ENCODE measurements around the gene KCNAB3. TPM values are rescaled to one million over a fixed set of nuclear protein-coding genes. Genes with fewer than 3 reads are reported as not detected.

The KCNAB3 gene
- total RNA-seq, 2 experiments from 2014 or later: 5.9 to 6.7 TPM

DNA sequence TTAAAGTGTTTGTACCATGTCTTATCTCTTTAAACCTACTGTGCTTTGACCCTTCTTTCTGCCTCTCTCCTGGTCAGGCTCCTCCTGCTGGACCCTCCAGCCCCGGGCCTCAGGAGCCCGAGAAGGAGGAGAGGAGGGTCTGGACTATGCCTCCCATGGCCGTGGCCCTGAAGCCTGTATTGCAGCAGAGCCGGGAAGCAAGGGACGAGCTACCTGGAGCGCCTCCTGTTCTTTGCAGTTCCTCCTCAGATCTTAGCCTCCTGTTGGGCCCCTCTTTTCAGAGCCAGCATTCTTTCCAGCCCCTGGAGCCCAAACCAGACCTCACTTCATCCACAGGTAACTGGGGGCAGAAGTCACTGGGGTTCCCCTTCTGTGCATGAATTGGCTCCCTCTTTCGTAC is 16.0 kb upstream of the KCNAB3 start:
- ChIA-PET CTCF (interaction anchor here (0.9 kb wide), 1 partner anchor 117 kb away, joined by 3 read pairs; no protein-coding TSS in a partner anchor), POLR2A (interaction anchor here (1.3 kb wide), 1 partner anchor 13 kb away, joined by 3 read pairs; no protein-coding TSS in a partner anchor)

DNA sequence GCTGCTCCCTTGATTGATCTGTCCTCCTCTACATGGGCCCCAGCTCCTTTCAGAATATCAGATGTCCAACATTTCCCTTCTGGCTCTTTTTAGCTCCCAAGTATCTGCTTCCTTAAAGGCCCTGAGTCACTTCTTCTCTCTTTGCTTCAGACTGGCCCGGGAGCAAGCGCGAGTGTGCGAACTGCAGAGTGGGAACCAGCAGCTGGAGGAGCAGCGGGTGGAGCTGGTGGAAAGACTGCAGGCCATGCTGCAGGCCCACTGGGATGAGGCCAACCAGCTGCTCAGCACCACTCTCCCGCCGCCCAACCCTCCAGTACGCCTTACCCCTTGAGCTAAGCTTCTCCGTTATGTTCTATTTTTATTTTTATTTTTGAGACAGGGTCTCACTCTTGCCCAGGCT is 14.7 kb upstream of the KCNAB3 start:
- ChIA-PET POLR2A (no interaction called here), CTCF (interaction anchor here (0.8 to 2.9 kb wide), 4 partner anchors 17 to 117 kb away, joined by 3 to 13 read pairs (median 4); no protein-coding TSS in a partner anchor)

DNA sequence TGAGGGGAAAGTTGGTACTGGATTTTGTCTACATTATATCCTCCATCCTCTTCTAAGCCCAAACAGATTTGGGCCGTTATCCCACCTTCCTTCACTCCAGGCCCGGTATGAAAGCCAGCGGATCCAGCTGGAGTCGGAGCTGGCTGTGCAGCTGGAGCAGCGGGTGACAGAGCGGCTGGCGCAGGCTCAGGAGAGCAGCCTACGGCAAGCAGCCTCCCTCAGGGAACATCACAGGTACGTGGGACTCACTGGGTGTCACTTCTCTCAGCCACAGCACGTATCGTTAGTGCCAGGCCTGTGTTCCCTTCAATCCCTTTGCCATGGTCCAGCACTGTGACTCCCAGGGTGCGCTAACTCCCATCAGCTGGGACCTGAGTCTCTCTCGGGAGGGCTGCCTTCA is 13.6 kb upstream of the KCNAB3 start:
- ChIA-PET CTCF (interaction anchor here (2.9 kb wide), 1 partner anchor 46 kb away, joined by 13 read pairs; no protein-coding TSS in a partner anchor), POLR2A (interaction anchor here (0.6 kb wide), 1 partner anchor 84 kb away, joined by 3 read pairs; no protein-coding TSS in a partner anchor)

DNA sequence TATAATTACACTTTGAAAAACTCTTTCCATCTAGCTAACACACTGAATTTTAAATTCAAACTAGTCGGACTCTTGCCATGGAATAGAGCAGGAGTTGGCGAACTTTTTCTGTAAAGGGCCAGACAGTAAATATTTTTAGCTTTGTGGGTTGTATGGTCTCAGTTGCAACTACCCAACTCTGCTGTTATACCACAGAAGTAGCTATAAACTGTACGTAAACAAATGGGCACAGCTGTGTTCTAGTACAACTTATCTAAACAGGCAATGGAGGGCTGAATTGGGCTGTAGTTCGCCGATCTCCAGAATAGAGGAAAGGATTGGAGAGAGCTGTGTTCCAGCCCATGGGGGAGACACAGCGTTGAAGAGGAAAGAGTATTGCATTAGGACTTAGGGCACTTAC is 11.1 kb upstream of the KCNAB3 start:
- ChIA-PET CTCF (interaction anchor here (1.0 to 1.4 kb wide), 2 partner anchors 49 to 138 kb away, joined by 3 to 4 read pairs; no protein-coding TSS in a partner anchor), POLR2A (no interaction called here)

DNA sequence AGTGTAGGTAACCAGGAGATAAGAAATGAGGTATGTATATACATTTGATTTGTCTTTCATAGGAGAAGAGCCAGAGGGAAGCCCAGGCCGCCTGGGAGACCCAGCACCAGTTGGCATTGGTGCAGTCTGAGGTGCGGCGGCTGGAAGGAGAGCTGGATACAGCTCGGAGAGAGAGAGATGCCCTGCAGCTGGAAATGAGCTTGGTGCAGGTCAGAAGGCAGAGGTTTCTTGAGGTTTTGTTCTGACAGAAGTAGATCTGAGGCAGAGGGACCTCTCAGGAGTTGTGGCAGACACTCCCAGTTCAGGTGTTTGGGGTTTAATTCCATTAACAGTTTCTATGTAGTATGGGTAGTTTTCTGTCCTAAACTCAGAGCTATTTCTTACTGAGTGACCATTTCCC is 10.4 kb upstream of the KCNAB3 start:
- ChIA-PET CTCF (interaction anchor here (1.2 to 1.4 kb wide), 2 partner anchors 50 to 139 kb away, joined by 3 to 4 read pairs; no protein-coding TSS in a partner anchor), POLR2A (no interaction called here)

DNA sequence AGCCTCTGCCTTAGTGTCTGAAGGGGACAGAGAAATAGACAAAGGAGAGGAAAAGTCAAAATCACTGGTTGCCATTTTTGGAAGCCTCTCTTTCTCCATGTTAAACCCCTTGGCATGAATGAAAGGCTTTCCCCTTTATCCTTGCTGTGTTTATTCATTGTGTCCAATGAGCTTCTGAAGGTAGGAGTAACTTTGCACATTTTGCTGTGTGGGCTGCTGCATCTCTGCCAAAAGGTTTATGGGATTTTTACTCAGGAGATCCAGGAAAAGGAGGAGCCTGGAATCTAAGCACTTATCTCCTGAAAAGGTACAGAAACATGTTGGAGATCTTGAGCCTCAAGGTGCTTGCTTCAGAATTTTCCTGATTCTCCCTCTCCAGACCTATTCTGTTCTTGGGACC is 6.2 kb upstream of the KCNAB3 start:
- CTCF ChIA-PET: interaction anchor here (1.7 kb wide), 1 partner anchor 42 kb away, joined by 3 read pairs; no protein-coding TSS in a partner anchor
- POLR2A ChIA-PET: no interaction called here

DNA sequence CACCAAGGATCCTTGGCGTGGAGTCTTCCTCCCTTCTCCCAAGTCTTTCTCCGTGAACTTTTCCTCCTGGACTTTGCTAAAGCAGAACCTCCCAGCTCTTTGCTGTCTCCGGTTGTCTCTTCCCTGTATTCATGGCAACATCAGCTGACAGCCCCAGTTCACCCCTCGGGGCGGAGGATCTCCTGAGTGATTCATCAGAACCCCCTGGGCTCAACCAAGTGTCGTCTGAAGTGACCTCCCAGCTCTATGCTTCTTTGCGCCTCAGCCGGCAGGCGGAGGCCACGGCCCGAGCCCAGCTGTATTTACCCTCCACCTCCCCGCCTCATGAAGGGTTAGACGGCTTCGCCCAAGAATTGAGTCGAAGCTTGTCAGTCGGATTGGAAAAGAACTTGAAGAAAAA is 3.3 kb upstream of the KCNAB3 start:
- ChIA-PET CTCF (interaction anchor here (1.0 to 3.0 kb wide), 7 partner anchors 11 to 125 kb away, joined by 3 to 18 read pairs (median 6); partner anchors contain the start of gene RNF227), POLR2A (interaction anchor here (0.7 to 2.8 kb wide), 6 partner anchors 11 to 109 kb away, joined by 3 to 15 read pairs (median 4); partner anchors contain the start of gene RNF227)

DNA sequence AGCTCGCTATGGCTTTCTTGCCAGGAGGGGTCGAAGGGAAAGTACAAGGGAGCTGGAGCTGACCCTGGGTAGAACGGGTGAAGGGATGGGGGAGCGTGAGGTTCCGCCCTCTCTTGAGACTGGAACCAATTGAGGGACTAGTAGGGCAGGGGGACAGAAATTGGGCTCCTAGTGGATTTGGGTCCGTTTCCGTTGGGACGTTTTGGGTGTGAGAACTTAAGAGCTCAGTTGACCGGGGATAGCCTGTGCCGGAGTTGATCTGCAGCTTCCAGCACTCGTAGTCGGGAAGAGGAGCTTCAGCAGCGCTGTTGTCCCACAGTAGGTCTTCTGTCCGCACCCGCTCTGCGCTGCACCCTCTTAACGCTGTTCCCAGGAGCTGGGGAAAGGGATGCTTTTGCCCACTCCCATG is 2.8 kb upstream of the KCNAB3 start:
- ChIA-PET POLR2A (interaction anchor here (0.6 to 2.8 kb wide), 9 partner anchors 11 to 893 kb away, joined by 3 to 15 read pairs (median 3); partner anchors contain the start of genes NAA38 and RNF227), CTCF (interaction anchor here (0.7 to 3.0 kb wide), 11 partner anchors 10 to 244 kb away, joined by 3 to 18 read pairs (median 5); partner anchors contain the start of genes NAA38, RNF227 and WRAP53)

DNA sequence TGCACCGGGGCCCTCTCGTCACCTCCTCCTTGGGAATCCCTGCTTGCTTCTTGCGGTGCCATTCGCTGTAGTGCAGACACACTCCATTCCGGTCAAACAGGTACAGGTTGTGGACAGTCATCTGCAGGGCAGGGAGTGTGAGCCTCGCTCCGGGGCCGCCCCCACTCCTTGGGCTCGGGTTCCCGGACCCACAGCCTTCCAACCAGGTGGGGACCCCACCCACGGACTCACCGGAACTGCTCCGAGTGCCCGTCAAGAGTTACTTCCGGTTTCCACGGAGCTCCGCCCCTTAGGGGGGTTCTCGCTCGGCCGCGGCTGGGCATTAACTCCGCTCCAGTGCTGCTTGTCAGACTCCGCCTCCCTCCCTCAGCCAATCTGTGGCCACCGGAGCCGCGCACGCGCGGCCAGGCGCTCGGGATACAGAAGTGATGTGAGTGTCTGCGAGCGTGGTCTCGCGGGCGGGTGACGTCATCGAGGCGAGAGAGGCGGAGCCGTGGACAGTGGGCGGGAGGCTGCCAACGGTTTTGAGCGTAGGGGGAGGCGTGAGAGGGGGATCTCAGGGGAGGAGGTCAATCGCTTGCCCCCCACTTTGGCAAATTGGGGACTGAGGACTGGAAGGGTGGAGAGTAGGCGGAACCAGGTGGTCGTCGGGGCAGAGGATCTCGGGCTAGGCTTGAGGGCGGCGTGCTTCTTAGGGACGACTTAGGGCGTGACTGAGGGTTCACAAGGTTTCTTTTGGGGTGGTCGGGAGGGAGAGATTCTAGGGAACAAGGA is 2.2 kb upstream of the KCNAB3 start, which contains the start of the genes CNTROB and TRAPPC1:
Gene CNTROB, plus strand, starts transcription at position 498 of the 774 bp plus-strand sequence. CDS start 874 bp downstream, outside the sequence.
Gene TRAPPC1, minus strand, starts transcription at position 238 of the 774 bp plus-strand sequence. Its CDS starts 117 bp downstream, at position 121.
- ChIA-PET POLR2A (interaction anchor here (0.6 to 2.8 kb wide), 9 partner anchors 10 to 892 kb away, joined by 3 to 15 read pairs (median 4); partner anchors contain the start of genes NAA38 and RNF227), CTCF (interaction anchor here (0.7 to 3.0 kb wide), 11 partner anchors 10 to 244 kb away, joined by 3 to 18 read pairs (median 5); partner anchors contain the start of genes NAA38, RNF227 and WRAP53)

DNA sequence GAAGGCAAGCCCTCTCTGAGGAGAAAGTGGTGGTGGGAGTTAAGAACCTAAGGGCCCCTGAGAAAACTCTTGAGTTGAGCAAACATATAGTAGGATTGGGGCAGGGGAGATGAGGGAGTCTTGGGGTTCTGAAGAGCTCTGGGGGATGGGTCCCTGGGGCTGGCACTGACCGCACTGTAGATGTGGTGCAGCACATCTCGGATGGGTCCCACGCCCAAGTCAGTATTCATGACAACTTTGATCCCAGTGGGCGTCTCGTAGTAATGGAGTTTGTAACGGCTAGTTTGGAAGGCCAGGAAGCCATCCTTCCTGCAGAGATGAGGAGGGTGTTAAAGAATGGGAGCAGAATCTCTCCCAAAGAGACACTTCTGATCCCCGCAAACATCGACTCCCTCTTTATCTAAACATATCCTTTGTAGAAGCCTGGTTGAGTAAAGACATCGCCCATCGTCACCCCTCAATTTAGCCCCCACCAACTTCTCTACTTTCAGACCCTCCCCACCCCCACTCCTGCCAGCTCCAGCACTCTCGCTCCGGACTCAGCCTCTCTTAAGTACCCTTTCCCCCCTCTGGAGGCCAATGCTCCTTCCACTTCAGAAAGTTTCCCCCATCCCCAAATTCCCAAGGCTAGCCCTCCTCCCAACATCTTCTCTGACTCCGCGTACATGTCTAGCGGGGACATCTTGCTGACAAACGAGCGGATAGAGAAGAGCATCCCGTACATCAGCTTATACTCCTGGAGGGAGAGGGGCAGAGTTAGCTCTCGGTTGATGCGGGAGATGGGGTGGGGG is 1.4 kb upstream of the KCNAB3 start:
- ChIA-PET POLR2A (interaction anchor here (0.6 to 2.8 kb wide), 7 partner anchors 15 to 262 kb away, joined by 3 to 15 read pairs (median 4); partner anchors contain the start of genes HES7, NAA38 and RNF227), CTCF (interaction anchor here (0.7 to 3.0 kb wide), 8 partner anchors 9 to 243 kb away, joined by 3 to 18 read pairs (median 6); partner anchors contain the start of genes RNF227 and WRAP53)

DNA sequence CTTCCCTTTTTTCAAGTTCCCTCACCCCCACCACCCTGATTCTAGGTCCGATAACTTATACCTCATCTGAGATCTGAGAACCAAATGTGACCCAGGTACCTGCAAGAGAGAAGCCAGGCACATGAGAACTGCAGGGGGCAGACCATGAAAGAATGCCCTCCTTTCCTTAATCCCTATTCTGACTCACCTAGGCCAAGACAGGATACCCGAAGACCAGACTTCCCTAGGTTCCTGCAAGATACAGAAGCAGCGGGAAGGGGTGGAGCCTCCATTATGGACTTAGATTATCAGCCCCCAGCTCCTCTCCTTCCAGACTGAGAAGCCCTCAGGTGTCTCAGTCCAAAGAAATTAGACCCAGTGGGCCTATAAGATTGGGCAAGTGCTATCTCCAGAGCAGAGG is 2.1 kb downstream of the KCNAB3 start:
- POLR2A ChIA-PET: no interaction called here
- CTCF ChIA-PET: interaction anchor here (0.9 kb wide), 1 partner anchor 10 kb away, joined by 3 read pairs; no protein-coding TSS in a partner anchor

DNA sequence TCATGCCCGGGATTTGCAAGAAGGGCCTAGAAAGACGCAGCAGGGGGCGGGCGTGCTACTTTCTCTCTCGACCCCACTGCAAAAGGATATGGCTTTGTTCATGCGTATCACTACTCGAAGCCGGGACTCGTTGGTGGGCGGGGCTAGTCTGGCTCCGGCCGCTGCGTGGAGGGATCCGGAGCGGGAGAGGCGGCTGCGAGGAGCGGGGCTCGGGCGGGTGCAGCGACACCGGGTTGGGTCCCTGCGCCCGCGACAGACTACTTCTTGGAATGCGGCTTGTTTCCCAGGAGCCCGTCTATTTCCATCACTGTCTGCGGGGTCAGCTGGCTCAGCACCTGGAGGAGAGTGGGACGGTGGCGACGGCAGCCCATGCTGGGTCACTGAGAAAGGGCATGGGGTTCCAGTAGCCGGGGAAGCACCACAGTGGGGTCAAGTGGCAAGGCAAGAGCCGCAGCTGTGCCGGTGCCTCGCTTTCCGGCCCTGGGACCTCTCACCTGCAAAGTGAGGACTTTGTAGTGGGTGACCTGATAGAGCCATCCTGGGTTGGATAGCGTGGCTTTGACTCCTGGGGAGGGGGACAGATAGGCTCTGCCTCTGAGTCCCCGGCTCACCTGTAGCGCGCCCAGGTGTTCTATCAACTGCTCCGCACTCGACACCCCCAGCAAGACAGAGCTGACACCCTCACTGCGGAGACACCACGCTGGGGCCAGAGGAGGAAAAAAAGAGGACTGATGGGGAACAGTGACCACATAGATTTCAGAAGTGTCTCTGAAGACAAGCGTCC is 6.6 kb downstream of the KCNAB3 start:
- CTCF ChIA-PET: interaction anchor here (0.5 to 2.7 kb wide), 3 partner anchors 9 to 222 kb away, joined by 4 to 14 read pairs (median 6); partner anchors contain the start of genes CNTROB and TRAPPC1
- POLR2A ChIA-PET: no interaction called here

DNA sequence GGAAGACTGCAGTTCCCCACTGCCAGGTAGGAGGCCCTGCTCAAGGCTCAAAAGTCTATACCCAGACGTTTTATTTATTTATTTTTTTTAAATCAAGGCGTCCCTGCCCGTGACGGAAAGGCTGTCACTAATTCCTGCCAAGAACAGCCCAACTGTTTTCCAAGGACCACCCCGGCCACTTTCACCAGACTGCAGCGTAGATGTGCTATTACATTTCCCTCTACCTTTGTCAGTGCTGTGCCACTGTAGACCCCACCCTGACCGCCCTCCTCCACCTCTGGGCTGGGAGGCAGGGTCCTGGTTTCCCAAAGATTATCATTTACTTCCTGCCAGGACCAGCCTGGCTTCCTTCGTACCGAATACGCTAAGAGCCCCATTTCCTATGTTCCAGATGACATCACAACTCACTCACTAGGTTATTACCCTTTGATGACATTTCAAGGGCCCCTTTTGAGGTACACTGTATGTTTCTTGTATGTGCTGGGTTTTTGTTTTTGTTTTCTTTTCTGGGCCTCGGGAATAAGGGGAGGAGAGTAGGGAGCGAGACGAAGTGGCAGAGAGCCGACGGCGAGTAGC is 7.3 kb downstream of the KCNAB3 start:
- CTCF ChIA-PET: interaction anchor here (0.5 to 2.7 kb wide), 3 partner anchors 10 to 222 kb away, joined by 4 to 14 read pairs (median 6); partner anchors contain the start of genes CNTROB and TRAPPC1
- POLR2A ChIA-PET: interaction anchor here (1.0 kb wide), 1 partner anchor 10 kb away, joined by 3 read pairs; the partner anchor contains the start of genes CNTROB and TRAPPC1

DNA sequence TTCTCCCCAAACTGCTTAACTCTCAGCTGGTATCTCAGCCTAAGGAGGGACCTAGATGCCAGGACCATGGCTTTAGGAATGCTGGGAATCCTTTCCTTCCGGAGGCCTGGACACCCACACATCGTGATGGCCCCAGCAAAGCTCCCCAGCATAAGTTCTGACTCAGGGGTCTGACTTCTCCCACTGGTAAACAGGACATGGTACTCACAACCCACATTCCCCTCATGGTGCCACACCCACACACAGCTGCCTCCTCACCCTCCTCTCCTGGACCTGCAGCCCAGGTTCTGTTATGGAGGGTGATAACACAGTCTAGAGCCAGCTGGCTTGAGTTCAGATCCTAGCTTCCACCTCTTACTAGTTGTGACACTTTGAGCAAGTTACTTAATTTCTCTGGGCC is 12.8 kb downstream of the KCNAB3 start:
- POLR2A ChIA-PET: interaction anchor here (2.5 kb wide), 1 partner anchor 16 kb away, joined by 15 read pairs; the partner anchor contains the start of genes CNTROB and TRAPPC1

DNA sequence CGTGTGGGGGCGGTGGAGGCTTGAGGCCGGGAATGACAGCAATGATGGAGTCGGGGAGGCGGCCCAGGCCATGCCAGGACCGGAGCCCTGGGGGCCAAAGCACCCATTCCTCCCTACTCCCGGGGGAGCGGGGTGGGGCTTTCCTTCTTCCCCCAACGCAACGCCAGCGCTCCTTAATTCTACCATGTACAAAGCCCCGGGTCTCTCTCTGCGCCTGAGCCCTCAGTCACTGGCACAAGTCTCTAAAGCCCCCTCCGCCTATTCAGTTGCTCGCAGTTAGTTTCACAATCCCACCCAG is 13.3 kb downstream of the KCNAB3 start:
- CTCF ChIA-PET: interaction anchor here (1.0 to 3.5 kb wide), 9 partner anchors 15 to 223 kb away, joined by 3 to 34 read pairs (median 3); partner anchors contain the start of genes CNTROB and TRAPPC1

More for the DNA sequence above, 12.8 kb downstream of the KCNAB3 start:
- CTCF ChIA-PET: interaction anchor here (1.2 to 3.5 kb wide), 6 partner anchors 16 to 162 kb away, joined by 3 to 34 read pairs (median 3); no protein-coding TSS in a partner anchor

DNA sequence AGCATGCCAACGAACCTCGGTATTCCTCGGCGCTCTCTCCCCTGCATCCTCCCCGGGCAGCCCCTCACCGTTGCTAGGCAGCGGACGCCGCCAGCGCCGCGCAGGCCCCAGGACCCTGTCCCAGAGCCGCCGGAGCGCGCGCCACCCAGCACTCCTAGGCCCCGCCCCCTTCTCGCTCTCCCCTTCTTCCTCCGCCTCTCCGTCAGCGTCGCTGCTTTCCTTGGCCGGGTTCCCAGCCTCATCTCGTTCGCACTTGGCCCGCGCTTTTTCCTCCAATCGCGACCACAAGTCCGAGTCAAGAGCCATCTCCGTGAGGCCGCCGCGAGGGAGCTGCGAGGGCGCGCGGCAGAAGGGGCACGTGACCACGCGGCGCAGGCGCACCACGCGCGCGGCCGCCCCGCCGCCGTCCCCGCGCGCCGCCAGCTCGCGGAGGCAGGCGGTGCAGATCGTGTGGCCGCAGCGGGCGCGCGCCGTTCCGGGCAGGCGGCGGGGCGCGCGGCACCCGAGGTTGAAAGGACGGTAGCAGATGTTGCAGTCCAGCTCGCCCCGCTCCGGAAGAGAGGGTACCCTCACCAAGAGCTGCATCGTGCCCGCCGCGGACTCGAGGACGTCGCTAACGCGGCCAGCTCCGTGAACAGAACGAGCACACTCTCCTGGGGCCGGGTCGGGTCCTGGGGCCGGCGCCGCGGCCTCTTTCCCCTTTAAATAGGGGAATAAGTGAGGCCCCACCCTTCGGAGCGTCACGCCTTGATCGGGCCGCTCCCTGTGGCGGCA is 13.9 kb downstream of the KCNAB3 start, which contains the start of gene RNF227:
Gene RNF227, minus strand, starts transcription at position 679 of the 774 bp plus-strand sequence. Its CDS starts 94 bp downstream, at position 585.
- POLR2A ChIA-PET: interaction anchor here (0.8 to 2.5 kb wide), 6 partner anchors 14 to 158 kb away, joined by 3 to 15 read pairs (median 4); partner anchors contain the start of genes CNTROB, KCNAB3, NAA38 and TRAPPC1
- CTCF ChIA-PET: interaction anchor here (0.8 to 3.5 kb wide), 13 partner anchors 10 to 224 kb away, joined by 3 to 34 read pairs (median 3); partner anchors contain the start of genes CNTROB and TRAPPC1

More for the DNA sequence above, 13.3 kb downstream of the KCNAB3 start:
- POLR2A ChIA-PET: interaction anchor here (0.8 to 2.5 kb wide), 6 partner anchors 13 to 158 kb away, joined by 3 to 15 read pairs (median 4); partner anchors contain the start of genes CNTROB, KCNAB3, NAA38 and TRAPPC1
